ENCODE results near the gene RBPJL. TPM values are rescaled to one million over a fixed set of nuclear protein-coding genes. Genes with fewer than 3 reads are reported as not detected.
A peak's percentile ranks its signal among the peaks of the same experiment; 100 is the strongest.

RBPJL gene
- total and polyA plus RNA-seq, 2 of the 13 experiments (the other 11 are each of a cell fraction or from before 2014, with no cell fraction given): not detected

DNA sequence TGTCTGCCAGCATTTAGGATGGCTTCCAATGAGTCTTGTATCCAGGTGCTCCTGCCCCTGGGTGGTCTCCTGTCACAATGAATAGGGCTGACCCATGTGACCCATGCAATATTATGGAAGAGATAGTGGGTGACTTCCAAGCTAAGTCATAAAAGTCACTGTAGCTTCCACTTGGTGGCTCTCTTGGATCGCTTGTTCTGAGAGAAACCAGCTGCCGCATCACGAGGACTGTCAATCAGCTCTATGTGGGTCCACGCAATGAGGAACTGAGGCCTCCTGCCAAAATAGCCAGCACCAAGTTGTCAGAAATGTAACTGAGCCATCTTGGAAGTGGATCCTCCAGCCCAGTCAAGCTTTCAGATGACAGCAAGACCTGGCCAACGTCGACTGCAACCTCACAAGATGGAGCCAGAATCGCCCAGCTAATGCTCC, 16.3 kb downstream of the RBPJL start (continued):
- TF ChIP-seq, protein P1, sequence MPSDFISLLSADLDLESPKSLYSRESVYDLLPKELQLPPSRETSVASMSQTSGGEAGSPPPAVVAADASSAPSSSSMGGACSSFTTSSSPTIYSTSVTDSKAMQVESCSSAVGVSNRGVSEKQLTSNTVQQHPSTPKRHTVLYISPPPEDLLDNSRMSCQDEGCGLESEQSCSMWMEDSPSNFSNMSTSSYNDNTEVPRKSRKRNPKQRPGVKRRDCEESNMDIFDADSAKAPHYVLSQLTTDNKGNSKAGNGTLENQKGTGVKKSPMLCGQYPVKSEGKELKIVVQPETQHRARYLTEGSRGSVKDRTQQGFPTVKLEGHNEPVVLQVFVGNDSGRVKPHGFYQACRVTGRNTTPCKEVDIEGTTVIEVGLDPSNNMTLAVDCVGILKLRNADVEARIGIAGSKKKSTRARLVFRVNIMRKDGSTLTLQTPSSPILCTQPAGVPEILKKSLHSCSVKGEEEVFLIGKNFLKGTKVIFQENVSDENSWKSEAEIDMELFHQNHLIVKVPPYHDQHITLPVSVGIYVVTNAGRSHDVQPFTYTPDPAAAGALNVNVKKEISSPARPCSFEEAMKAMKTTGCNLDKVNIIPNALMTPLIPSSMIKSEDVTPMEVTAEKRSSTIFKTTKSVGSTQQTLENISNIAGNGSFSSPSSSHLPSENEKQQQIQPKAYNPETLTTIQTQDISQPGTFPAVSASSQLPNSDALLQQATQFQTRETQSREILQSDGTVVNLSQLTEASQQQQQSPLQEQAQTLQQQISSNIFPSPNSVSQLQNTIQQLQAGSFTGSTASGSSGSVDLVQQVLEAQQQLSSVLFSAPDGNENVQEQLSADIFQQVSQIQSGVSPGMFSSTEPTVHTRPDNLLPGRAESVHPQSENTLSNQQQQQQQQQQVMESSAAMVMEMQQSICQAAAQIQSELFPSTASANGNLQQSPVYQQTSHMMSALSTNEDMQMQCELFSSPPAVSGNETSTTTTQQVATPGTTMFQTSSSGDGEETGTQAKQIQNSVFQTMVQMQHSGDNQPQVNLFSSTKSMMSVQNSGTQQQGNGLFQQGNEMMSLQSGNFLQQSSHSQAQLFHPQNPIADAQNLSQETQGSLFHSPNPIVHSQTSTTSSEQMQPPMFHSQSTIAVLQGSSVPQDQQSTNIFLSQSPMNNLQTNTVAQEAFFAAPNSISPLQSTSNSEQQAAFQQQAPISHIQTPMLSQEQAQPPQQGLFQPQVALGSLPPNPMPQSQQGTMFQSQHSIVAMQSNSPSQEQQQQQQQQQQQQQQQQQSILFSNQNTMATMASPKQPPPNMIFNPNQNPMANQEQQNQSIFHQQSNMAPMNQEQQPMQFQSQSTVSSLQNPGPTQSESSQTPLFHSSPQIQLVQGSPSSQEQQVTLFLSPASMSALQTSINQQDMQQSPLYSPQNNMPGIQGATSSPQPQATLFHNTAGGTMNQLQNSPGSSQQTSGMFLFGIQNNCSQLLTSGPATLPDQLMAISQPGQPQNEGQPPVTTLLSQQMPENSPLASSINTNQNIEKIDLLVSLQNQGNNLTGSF (CRISPR knock-in tag; IDR thresholded peaks at IDR 0.05): 0 out of 2 replicates have a peak, but pooled peaks have one; percentile 73
- TF ChIP-seq ZNF557 (CRISPR knock-in tag; IDR thresholded peaks at IDR 0.05): no peak
- TF ChIP-seq SMAD9 (CRISPR knock-in tag; IDR thresholded peaks at IDR 0.05): no peak
- TF ChIP-seq, protein P2, sequence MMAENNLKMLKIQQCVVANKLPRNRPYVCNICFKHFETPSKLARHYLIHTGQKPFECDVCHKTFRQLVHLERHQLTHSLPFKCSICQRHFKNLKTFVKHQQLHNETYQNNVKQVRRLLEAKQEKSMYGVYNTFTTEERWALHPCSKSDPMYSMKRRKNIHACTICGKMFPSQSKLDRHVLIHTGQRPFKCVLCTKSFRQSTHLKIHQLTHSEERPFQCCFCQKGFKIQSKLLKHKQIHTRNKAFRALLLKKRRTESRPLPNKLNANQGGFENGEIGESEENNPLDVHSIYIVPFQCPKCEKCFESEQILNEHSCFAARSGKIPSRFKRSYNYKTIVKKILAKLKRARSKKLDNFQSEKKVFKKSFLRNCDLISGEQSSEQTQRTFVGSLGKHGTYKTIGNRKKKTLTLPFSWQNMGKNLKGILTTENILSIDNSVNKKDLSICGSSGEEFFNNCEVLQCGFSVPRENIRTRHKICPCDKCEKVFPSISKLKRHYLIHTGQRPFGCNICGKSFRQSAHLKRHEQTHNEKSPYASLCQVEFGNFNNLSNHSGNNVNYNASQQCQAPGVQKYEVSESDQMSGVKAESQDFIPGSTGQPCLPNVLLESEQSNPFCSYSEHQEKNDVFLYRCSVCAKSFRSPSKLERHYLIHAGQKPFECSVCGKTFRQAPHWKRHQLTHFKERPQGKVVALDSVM (CRISPR knock-in tag; IDR thresholded peaks at IDR 0.05): no peak
- TF ChIP-seq ZBTB38 (CRISPR knock-in tag; IDR thresholded peaks at IDR 0.05): peak; percentile 52; the same call in 1 of the 2 replicates
- TF ChIP-seq NCOA1 (CRISPR knock-in tag; IDR thresholded peaks at IDR 0.05): no peak
- TF ChIP-seq KLF11 (CRISPR knock-in tag; IDR thresholded peaks at IDR 0.05): peak; percentile 84; the same call in 1 of the 2 replicates
- TF ChIP-seq ZNF264 (CRISPR knock-in tag; IDR thresholded peaks at IDR 0.05): peak; percentile 76; the same call in 1 of the 2 replicates
- TF ChIP-seq, protein P3, sequence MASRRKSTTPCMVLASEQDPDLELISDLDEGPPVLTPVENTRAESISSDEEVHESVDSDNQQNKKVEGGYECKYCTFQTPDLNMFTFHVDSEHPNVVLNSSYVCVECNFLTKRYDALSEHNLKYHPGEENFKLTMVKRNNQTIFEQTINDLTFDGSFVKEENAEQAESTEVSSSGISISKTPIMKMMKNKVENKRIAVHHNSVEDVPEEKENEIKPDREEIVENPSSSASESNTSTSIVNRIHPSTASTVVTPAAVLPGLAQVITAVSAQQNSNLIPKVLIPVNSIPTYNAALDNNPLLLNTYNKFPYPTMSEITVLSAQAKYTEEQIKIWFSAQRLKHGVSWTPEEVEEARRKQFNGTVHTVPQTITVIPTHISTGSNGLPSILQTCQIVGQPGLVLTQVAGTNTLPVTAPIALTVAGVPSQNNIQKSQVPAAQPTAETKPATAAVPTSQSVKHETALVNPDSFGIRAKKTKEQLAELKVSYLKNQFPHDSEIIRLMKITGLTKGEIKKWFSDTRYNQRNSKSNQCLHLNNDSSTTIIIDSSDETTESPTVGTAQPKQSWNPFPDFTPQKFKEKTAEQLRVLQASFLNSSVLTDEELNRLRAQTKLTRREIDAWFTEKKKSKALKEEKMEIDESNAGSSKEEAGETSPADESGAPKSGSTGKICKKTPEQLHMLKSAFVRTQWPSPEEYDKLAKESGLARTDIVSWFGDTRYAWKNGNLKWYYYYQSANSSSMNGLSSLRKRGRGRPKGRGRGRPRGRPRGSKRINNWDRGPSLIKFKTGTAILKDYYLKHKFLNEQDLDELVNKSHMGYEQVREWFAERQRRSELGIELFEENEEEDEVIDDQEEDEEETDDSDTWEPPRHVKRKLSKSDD (CRISPR knock-in tag; IDR thresholded peaks at IDR 0.05; ENCODE audit: low read depth): 0 out of 2 replicates have a peak, but pooled peaks have one; percentile 28
- TF ChIP-seq HHEX (CRISPR knock-in tag; IDR thresholded peaks at IDR 0.05): no peak
- TF ChIP-seq ZNF335 (CRISPR knock-in tag; IDR thresholded peaks at IDR 0.05): 0 out of 2 replicates have a peak, but pooled peaks have one; percentile 63
- TF ChIP-seq ZNF562 (CRISPR knock-in tag; IDR thresholded peaks at IDR 0.05; ENCODE audit: borderline replicate concordance): no peak
- TF ChIP-seq, protein P4, sequence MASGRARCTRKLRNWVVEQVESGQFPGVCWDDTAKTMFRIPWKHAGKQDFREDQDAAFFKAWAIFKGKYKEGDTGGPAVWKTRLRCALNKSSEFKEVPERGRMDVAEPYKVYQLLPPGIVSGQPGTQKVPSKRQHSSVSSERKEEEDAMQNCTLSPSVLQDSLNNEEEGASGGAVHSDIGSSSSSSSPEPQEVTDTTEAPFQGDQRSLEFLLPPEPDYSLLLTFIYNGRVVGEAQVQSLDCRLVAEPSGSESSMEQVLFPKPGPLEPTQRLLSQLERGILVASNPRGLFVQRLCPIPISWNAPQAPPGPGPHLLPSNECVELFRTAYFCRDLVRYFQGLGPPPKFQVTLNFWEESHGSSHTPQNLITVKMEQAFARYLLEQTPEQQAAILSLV (CRISPR knock-in tag; IDR thresholded peaks at IDR 0.05; ENCODE audit: borderline replicate concordance): no peak
- TF ChIP-seq ZNF572 (CRISPR knock-in tag; IDR thresholded peaks at IDR 0.05): no peak
- no peak for TF ChIP-seq HNRNPH1 (optimal IDR thresholded peaks at IDR 0.05; ENCODE audit: low read depth, low read length)
- no peak for TF ChIP-seq RARG (CRISPR knock-in tag; IDR thresholded peaks at IDR 0.05; ENCODE audit: low read depth)

All from HepG2 (cell line).